HCEC 1CT (cell line): ENCODE data around the gene SYNGR3.
"Not testable (repeated sequence)": the region's sequence is repeated elsewhere in the genome, so short reads cannot be mapped to it uniquely, and the experiment has no call there.

ENCODE experiments used
- DNase-seq: peaks from one replicate; pipeline ENCODE4 v3.0.0-alpha.2; 2017

SYNGR3 gene

DNA sequence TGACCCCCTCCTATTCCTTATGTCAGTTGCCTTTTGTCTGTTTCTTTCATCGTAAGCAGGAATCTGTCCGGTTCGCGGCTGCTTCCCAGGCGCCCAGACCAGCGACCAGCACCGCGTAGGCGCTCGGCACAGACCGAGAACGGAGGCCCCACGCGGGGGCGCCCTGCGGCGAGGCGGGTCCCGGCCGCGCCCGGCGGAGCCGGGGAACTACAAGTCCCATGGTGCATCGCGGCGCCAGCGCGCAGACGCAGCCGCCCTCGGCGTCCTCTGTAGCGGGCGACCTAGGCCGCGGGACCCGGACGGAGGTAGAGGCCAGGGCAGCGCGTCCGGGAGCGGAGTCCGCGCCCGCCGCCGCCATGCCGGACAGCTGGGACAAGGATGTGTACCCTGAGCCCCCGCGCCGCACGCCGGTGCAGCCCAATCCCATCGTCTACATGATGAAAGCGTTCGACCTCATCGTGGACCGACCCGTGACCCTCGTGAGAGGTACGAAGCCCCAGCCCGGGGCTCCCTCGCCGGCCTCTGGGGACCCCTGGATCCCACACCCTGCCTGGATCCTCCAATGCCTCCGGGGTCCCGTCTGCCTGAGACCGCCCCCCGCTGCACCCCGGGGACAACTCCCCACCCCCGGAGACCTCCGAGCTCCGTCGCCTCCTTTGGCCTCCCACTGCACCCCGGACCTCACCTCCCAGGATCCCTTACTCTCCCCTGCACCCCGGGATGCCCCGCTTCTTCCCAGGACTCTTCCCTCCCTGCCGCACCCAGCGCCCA, 30.3 kb upstream of the SYNGR3 start, which contains the start of gene NDUFB10:
NDUFB10 (plus strand) TSS at position 270 of the 771 bp plus-strand sequence; CDS start at position 357, 87 bp downstream.
- peak; percentile 90 for DNase-seq

DNA sequence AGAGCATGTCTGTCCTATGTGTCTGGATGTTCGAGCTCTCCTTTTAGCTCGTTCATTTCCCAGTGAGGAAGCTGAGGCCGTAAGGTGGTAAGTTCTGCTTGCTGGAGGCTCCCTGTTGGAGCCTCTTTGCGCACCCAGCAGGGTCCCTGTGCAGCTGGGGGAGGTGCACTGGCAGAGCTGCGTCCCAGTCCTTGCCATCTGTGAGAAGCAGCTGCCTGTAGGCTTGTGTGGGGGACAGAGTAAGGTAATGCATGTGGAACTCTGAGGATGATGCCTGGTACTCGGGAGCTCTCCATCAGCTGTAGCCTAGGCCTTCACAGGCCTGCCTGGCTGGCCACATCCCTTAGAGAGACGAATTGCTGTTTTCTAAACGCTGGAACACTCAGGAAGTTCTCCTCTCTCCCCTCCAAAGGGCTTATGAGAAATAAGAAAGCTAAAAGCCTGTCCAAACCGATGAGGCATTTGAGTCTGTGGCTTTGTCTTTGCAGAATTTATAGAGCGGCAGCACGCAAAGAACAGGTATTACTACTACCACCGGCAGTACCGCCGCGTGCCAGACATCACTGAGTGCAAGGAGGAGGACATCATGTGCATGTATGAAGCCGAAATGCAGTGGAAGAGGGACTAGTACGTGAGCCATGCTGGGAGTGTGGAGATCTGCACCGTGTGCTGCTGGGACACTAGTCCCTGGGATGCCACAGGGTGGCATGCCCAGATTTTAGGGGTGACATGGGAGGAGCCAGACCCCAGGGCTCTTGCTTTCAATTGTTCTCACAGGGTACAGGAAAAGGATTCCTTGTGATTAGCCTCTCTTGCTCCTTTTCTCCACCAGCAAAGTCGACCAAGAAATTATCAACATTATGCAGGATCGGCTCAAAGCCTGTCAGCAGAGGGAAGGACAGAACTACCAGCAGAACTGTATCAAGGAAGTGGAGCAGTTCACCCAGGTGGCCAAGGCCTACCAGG, 28.8 kb upstream of the SYNGR3 start:
- DNase-seq = peak; percentile 46

DNA sequence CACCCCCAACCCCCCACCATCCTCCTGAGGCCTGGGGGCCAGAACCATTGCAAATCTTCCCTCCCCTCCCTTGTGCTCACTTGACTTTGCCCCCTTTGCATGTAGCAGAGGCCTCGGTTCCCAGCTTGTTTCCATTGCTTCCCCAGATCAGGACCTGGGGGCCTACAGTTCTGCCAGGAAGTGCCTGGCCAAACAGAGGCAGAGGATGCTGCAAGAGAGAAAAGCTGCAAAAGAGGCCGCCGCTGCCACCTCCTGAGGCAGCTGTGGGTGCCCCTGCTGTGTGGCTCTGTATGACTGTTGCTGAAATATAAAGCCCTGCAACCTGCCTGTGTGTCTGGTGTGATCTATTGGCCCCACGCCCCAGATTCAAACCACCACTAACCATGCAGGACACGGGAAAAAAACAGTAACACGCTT, 28.1 kb upstream of the SYNGR3 start:
- DNase-seq = no peak

DNA sequence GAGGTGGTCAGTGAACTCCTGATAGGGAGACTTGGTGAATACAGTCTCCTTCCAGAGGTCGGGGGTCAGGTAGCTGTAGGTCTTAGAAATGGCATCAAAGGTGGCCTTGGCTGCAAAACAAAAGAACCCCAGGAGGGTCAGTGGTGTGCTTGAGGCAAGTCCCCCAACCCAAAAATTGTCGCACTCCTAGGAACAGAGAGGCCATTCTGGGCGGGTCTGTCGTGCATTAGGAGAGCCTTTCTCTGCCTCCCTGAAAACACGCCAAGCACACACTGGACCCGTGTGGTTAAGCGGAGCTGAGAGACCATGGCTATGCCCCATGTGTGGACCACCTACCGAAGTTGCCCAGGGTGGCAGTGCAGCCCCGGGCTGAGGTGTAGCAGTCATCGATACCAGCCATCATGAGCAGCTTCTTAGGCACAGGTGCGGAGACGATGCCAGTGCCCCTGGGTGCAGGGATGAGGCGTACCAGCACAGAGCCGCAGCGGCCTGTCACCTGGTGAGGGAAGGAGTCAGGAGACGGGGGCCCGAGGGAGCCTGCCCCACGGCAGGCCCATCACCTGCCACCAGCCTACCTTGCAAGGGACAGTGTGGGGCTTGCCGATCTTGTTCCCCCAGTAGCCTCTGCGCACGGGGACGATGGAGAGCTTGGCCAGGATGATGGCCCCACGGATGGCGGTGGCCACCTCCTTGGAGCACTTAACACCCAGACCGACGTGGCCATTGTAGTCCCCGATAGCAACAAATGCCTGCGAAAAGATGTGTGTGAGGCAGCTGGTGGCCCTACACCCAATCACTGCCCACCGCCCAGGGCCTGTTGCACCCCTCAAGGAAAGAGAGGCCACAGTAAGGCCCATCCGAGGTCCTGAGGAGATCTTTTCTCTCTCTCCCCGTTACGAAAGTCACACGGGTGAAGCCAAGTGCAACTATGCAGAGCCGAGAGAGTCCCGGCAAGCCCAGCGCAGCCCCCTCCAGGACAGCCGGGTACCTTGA, 27.3 kb upstream of the SYNGR3 start:
- not testable (repeated sequence) for DNase-seq

DNA sequence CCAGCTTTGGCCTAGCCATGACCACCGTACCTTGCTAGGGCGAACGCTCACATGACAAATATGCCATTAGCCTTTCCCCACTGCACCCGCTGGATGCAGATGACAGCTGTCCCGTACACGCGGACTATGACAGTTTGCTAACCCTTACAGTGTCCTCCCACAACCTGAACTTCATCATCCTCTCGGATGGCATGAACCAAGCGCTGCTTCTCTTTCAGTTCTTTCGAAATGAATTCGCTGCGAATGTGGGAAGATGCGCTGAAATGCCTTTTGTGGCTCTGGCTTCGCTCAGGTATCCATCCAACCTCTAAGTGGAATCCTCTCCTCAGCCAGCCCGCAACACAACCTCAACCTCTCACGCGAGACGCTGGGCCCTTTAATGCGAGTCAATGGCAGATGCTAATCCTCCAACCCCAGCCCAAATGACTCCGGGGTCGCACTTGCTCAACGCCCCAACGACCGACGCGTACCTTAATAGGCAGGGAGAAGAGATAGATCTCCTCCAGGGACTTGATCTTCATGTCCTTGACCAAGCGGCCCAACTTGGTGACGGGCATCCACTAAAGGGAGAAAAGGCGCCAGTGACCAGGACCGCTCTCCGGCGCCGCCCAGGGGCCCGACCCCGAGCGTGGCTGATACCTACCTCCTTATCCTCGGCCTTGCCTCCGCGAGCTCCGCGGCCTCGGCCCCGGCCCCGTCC, 25.8 kb upstream of the SYNGR3 start:
- DNase-seq = peak; percentile 17

DNA sequence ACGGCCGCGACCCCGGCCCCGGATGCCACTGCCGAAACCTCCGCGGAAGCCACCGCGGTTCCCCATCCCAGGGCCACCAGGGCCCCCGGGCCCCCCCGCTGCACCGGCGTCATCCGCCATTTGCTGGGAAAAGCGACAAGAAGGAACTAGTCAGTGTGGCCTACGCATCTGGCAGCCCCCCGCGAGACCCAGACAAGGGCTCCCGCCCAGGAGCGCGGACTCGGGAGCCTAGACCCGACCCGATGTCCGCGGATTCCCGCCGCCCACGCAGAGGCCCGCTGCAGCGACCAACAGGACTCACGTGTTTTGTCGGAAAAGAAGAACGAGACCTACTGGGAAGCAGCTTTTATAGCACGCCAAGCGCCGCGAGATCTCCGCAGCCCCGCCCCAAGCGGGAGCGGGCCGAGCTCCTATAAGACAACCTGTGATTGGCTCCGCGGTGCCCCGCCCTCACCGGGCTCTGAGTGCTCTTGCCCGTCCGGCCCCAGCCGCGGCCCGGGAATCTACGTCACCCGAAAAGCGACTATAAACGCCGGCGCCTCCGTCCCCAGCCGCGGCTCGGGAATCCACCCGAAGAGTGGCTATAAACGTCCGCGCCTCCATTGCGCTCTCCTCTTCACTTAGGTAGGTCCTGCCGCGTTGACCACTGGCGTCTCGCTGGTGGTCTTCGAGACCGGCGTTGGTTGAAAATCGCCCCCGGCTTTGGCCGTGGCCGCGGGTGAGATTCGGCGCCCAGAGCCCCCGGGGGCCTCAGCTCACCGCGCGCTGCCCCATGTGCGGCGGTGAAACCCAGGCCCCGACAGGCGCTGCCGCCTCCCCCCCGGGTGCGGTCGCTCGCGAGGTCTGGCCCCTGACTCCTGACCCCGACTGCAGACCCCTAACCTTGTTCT, 25.0 kb upstream of the SYNGR3 start, which contains the start of gene RPS2:
RPS2 (minus strand) TSS at position 321 of the 890 bp plus-strand sequence; CDS start at position 120, 201 bp downstream.
- DNase-seq = peak; percentile 99

DNA sequence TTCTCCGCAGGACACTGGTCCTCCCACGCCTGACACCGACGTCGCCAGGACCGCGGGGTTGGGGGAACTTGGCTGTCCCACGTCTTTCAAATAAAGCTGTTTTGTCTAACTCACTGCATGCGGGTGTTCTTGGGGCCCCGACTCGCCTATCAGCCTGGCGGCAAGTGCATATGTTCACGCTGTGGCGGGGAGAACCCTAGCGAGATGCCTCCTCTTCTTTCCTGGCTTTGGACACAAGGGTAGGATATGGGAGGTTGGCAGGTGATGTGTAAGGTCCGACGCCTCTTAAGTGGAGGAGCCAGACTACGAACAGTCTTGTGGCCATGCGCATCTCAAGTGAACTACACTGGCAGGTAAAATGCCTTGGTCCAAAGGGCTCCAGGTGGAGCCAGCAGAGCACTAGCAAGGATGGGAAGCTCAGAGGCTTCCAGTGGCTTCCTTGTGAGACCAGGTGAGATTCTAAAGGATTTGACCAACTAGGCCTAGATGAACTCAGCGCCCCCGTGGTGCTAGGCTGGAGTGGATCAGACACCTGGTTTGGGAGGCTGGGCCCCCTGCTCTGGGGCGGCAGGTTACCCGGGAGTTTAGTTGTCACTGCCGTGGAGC, 24.3 kb upstream of the SYNGR3 start:
- no peak for DNase-seq

DNA sequence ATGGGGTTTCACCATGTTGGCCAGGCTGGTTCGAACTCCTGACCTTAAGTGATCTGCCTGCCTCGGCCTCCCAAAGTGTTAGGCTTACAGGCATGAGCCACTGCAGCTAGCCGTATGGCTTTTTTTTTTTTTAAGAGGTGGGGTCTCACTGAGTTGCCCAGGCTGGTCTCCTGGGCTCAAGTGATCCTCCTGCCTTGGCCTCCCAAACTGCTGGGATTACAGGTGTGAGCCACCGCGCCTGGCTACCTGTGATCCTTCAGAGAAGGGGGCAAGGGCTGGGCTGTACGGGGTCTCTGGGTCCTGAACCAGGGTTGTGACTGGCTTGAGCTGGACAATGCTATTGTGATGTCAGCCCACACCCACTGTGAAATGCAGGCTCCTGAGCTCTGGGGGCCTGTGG, 23.3 kb upstream of the SYNGR3 start, which contains the start of gene RNF151:
RNF151 (plus strand) TSS at position 397 of the 400 bp plus-strand sequence. CDS start 26 bp downstream, outside the sequence.
- DNase-seq = no peak

DNA sequence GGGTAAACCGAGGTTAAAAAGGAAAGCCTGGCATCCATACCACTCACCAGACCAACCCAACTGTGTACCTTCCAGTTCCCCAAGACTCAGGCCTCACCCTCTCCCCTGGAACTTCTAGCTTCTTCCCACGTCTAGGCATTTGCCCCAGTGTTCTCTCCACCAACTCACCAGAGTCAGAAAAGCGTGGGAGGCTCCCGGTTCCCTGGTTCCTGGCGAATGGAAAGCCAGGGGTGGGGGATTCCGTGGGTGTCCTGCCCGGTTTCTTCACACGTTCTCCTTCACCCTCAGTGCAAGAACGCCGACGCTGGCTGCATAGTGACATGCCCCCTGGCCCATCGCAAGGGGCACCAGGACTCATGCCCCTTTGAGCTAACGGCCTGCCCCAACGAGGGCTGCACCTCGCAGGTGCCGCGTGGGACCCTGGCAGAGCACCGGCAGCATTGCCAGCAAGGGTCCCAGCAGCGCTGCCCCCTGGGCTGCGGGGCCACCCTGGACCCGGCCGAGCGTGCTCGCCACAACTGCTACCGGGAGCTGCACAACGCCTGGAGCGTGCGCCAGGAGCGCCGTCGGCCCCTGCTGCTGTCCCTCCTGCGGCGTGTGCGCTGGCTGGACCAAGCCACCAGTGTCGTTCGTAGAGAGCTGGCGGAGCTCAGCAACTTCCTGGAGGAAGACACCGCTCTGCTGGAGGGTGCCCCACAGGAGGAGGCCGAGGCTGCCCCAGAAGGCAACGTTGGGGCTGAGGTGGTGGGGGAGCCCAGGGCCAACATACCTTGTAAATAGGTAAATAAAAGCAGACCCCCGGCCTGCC, 21.4 kb upstream of the SYNGR3 start:
- no peak for DNase-seq

DNA sequence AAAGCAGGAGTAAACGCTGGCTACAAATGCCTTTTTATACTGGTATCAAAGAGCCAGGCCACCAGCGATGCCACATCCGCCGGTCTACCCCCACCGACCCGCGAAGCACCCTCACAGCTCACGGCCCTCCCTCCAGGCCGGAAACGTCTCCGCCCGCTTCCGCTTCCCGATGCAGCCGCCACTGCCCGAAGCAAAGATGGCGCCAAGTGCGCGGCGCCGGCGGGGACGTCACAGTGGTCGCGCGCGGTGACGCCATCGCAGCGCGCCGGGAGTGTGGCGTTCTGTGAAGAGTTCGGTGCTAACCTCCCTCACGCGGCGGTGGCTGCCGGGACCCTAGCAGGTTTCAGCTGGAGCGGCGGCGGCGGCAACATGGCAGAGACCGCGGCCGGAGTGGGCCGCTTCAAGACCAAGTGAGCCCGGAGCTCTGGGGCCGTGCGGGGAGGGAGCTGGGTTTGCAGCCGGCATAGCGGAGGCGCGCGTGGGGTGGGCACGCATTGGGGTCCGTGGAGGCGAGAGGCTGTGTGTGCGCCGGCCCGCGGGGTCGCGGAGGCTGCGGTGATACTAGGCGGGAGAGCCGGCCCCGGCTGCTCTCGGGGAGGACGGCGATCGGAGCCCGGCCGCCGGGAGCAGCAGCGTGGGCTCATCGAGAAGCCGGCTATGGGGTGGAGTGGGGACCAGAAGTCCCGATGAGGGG, 17.8 kb upstream of the SYNGR3 start, which contains the start of gene TBL3:
TBL3 (plus strand) TSS at position 258 of the 694 bp plus-strand sequence; CDS start at position 370, 112 bp downstream.
- peak; percentile 90 for DNase-seq

DNA sequence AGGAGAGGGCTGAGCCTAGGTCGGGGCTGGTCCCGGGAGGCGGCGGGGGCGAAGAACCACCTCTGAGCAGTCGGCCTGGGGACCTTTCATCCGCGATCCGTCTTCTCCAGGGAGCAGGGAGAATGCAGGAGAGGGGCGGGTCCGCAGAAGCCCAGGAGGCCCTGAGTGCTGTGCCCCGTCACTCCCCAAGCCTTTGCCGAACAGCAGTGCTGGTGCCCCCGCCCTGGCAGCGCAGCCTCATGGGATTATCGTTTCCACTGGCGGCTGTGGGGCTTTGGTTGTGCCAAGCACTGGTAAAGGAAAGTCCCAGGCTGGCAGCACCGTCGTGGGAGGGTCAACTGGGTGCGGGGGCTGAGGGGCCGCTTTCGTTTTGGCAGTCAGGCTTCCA, 17.3 kb upstream of the SYNGR3 start:
- no peak for DNase-seq

DNA sequence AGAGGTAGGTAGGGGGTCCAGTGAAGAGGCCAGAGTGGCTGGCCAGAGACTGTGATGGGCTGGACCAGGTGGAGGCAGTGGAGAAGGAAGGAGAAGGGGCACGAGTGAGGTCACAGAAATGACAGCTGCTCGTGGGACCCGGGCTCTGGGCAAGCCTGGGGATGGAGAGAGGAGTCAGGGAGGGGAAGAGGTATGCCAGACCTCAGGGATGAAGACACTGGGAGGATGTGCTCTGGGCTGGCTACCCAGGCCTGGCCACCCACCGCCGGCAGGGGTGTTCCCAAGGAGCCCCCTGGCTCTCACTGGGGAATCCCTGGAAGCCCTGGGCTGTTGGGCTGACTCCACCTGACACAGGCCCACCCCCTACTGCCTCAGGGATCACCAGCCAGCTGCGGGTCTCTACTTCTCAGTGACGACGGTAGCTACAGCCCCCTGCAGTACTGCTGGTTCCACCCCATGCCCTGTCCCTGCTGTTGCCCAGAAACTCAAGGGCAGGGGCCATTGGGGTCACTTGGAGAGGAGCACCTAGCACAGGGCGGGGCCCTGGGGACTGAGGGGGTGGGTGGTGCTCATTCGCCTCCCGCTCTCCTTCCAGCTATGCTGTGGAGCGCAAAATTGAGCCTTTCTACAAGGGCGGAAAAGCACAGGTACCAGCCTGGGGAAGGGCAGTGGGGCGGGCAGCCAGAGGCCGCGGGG, 16.2 kb upstream of the SYNGR3 start:
- no peak for DNase-seq

DNA sequence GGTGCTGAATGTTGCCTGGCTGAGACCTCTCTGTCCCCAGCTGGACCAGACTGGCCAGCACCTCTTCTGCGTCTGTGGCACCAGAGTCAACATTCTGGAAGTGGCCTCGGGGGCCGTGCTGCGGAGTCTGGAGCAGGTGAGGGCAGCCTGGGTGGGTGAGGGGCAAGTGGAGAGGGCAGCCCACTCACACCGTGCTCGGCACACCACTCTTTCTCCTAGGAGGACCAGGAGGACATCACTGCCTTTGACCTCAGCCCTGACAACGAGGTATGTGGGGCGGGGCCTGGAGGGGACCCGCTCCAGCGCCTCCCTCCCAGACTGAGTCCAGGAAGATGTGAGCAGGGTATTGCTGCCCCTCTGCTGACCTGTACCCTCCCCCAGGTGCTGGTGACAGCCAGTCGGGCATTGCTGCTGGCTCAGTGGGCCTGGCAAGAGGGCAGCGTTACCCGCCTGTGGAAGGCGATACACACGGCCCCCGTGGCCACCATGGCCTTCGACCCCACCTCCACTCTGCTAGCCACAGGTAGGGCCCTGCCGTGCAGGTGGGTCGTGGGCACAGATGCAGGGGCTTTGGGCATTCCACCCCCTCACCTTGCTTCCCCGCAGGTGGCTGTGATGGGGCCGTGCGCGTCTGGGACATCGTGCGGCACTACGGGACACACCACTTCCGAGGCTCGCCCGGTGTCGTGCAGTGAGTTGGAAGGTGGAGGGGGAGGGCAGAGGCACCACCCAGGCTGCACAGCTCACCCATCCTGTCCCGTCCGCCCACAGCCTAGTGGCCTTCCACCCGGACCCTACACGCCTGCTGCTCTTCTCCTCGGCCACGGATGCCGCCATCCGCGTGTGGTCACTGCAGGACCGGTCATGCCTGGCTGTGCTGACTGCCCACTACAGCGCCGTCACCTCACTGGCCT, 15.4 kb upstream of the SYNGR3 start:
- no peak for DNase-seq

DNA sequence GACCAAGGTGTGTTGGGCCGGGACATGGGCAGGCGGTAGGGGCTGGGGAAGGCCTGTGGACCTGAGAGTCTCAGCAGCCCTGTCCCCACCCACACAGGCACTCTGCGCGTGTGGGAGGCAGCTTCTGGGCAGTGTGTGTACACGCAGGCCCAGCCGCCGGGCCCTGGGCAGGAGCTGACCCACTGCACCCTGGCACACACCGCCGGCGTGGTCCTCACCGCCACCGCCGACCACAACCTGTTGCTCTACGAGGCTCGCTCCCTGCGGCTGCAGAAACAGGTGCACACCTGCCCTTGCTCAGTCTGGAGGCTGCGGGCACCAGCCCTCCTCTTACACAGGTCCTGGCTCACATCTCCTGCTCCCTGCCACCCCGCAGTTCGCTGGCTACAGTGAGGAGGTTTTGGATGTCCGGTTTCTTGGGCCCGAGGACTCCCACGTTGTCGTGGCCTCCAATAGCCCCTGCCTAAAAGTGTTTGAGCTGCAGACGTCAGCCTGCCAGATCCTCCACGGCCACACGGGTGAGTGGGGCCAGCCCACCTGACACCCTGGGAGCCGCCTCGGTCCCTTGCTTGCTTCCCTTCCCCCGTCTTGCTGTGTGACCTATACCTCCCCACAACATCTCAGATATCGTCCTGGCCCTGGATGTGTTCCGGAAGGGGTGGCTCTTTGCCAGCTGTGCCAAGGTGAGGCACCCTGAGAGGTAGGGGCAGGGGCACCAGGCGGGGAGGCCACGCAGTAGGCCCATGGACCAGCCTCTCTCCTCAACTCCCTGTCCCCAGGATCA, 14.1 kb upstream of the SYNGR3 start:
- no peak for DNase-seq

DNA sequence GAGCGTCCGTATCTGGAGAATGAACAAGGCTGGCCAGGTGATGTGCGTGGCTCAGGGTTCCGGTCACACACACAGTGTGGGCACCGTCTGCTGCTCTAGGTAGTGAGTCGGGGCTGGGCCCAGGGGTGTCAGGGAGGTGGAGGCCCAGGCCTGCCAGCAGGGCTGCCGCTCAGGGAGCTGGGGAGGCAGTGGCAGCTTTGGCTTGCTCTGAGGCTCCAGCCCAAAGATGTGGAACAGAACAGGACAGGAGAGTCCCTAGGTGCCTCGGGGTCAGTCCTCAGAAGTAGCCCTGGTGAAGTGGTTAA, 13.6 kb upstream of the SYNGR3 start:
- DNase-seq = no peak
